Right lobe of liver (tissue), 4 donors: ENCODE measurements around the gene C3orf22.

Experiments used
- POLR2A ChIP-seq: fragments of 450-650 bp; IDR thresholded peaks from one replicate; pipeline ENCODE4 v1.6.1; 2017; ENCODE audit warnings: antibody characterized with exemption, mild to moderate bottlenecking
- TF ChIP-seq, protein P1 (sequence below), 4 donors: fragments of 200-600 bp in 3 of 4; fragments of 450-650 bp in 1 of 4; IDR thresholded peaks; one replicate each; pipeline versions ENCODE4 v1.5.1 to v1.8.0; 2016 to 2022; ENCODE audit warnings: antibody characterized with exemption in 4 of 4, mild to moderate bottlenecking in 2 of 4
- donor health status: DM: no; HTN: no; CAD: no.
- donor health status: DM: no; HTN: no; CAD: no.
- donor health status: DM: no; HTN: yes; CAD: no.

DNA sequence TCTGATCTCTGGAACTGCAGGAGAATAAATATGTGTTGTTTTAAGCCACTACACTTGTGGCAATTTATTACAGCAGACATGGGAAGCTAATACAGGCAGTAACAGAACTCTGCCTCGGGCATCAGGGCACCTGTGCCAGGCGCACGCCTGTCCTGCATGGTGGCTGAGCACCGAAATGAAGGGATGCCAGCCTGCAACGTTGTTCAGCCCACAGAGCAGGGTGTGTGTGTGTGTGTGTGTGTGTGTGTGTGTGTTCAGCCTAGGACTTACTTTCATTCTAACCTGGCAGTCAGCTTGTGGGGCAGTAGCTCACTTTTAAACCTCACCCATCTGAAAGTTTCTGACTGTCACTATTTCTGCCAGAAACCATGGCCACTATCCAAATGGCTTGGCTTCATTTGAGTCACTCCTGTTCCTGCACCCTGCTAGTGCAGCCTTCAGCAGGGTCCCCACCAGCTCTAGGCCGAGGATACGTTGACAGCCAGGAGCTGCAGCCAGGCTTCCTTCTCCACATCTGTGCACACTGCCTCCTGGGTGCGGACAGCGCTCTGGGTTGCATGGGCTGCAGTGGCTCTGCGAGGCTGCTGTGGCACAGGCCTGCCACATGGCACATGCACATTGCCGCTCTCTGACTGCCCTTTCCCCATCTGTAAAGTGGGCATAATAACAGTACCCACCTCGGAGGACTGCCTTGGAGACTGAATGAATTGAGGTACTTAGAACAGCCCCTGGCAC is 45.6 kb downstream of the C3orf22 start:
- TF ChIP-seq, protein P1, sequence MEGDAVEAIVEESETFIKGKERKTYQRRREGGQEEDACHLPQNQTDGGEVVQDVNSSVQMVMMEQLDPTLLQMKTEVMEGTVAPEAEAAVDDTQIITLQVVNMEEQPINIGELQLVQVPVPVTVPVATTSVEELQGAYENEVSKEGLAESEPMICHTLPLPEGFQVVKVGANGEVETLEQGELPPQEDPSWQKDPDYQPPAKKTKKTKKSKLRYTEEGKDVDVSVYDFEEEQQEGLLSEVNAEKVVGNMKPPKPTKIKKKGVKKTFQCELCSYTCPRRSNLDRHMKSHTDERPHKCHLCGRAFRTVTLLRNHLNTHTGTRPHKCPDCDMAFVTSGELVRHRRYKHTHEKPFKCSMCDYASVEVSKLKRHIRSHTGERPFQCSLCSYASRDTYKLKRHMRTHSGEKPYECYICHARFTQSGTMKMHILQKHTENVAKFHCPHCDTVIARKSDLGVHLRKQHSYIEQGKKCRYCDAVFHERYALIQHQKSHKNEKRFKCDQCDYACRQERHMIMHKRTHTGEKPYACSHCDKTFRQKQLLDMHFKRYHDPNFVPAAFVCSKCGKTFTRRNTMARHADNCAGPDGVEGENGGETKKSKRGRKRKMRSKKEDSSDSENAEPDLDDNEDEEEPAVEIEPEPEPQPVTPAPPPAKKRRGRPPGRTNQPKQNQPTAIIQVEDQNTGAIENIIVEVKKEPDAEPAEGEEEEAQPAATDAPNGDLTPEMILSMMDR (IDR thresholded peaks at IDR 0.05) = no peak
- no peak for TF ChIP-seq POLR2A
